GM12891 (cell line): Measurements from ENCODE around the gene HSD17B1. TPM values are rescaled to one million over a fixed set of nuclear protein-coding genes. Genes with fewer than 3 reads are reported as not detected.
"Not testable (repeated sequence)": the region's sequence is repeated elsewhere in the genome, so short reads cannot be mapped to it uniquely, and the experiment has no call there.

ENCODE experiments used
- DNase-seq: peaks from one replicate; pipeline ENCODE4 v3.0.0; 2011; ENCODE audit warnings: low spot score; ENCODE audit not compliant: insufficient read length
- FAIRE-seq: peaks from 2 replicates; lab custom pipeline; 2011; peaks lifted over from hg19 to GRCh38; lab: Jason Lieb, UNC
- PAX5 ChIP-seq: IDR thresholded peaks from 2 replicates; pipeline ENCODE4 v1.6.1; 2011; ENCODE audit warnings: low read length, moderate library complexity, mild to moderate bottlenecking; ENCODE audit not compliant: insufficient read depth, severe bottlenecking
- POLR2A ChIP-seq: IDR thresholded peaks from 2 replicates; pipeline ENCODE4 v1.6.1; 2011; ENCODE audit warnings: low read depth, low read length, control low read depth
- POLR2AphosphoS5 ChIP-seq: IDR thresholded peaks from 2 replicates; pipeline ENCODE4 v1.6.1; 2011; ENCODE audit warnings: low read depth, low read length, control low read depth
- POU2F2 ChIP-seq: IDR thresholded peaks from 2 replicates; pipeline ENCODE4 v1.6.1; 2011; ENCODE audit warnings: low read depth, mild to moderate bottlenecking, control low read depth, low read length, moderate library complexity
- SPI1 ChIP-seq: IDR thresholded peaks from 2 replicates; pipeline ENCODE4 v1.6.1; 2011; ENCODE audit warnings: low read depth, low read length, control low read depth
- TAF1 ChIP-seq: IDR thresholded peaks from 2 replicates; pipeline ENCODE4 v1.6.1; 2011; ENCODE audit warnings: low read depth, low read length, control low read depth
- polyA plus RNA-seq: library from polyadenylated mRNA; unstranded; fragments of >200 nt; gene quantifications from one replicate; pipeline ENCODE4 v1.2.1, GENCODE V29; 2012; ENCODE audit warnings: low read depth, missing spikeins, inconsistent platforms; ENCODE audit not compliant: missing spikeins

The HSD17B1 gene
- polyA plus RNA-seq: 0.72 TPM

- not testable (repeated sequence) for FAIRE-seq, DNase-seq
Measured at GRCh38 chr17:42552736-42553135, at the start of gene HSD17B1. TSS of gene HSD17B1 (plus strand) at chr17:42552923. CDS start at chr17:42552934, 11 bp downstream.

- FAIRE-seq: no peak
- no peak for DNase-seq
- TF ChIP-seq POLR2A (no peak), PAX5 (no peak), SPI1 (no peak), TAF1 (no peak), POLR2AphosphoS5 (no peak), POU2F2 (no peak)
Measured at GRCh38 chr17:42502926-42503325, 49.8 kb upstream of the HSD17B1 start.

GRCh38 chr17:42507671-42508070, 45.1 kb upstream of the HSD17B1 start:
- DNase-seq (no peak), FAIRE-seq (no peak)
- TF ChIP-seq POU2F2 (no peak), PAX5 (no peak), POLR2A (no peak), TAF1 (no peak), SPI1 (no peak), POLR2AphosphoS5 (no peak)

GRCh38 chr17:42508426-42509165, 44.1 kb upstream of the HSD17B1 start:
- no peak for FAIRE-seq
- TF ChIP-seq TAF1: no peak
- TF ChIP-seq POU2F2: no peak
- no peak for TF ChIP-seq POLR2AphosphoS5
- no peak for TF ChIP-seq SPI1
- TF ChIP-seq POLR2A: no peak
- no peak for TF ChIP-seq PAX5
- DNase-seq: no peak

- no peak for TF ChIP-seq PAX5
- no peak for TF ChIP-seq POLR2A
- TF ChIP-seq POU2F2: no peak
- no peak for TF ChIP-seq SPI1
- no peak for TF ChIP-seq POLR2AphosphoS5
- TF ChIP-seq TAF1: no peak
- DNase-seq (no peak), FAIRE-seq (no peak)
Measured at GRCh38 chr17:42509409-42509808, 43.3 kb upstream of the HSD17B1 start.

- DNase-seq (no peak), FAIRE-seq (no peak)
- no peak for TF ChIP-seq POLR2AphosphoS5
- no peak for TF ChIP-seq SPI1
- TF ChIP-seq POU2F2: no peak
- TF ChIP-seq POLR2A: no peak
- no peak for TF ChIP-seq PAX5
- TF ChIP-seq TAF1: no peak
Measured at GRCh38 chr17:42509841-42510240, 42.9 kb upstream of the HSD17B1 start.

GRCh38 chr17:42512246-42512645, 40.5 kb upstream of the HSD17B1 start:
- TF ChIP-seq POLR2AphosphoS5 (no peak), POLR2A (no peak), PAX5 (no peak), POU2F2 (no peak), TAF1 (no peak), SPI1 (no peak)
- DNase-seq (no peak), FAIRE-seq (no peak)

- no peak for FAIRE-seq
- no peak for TF ChIP-seq SPI1
- TF ChIP-seq POLR2AphosphoS5: no peak
- TF ChIP-seq POU2F2: no peak
- TF ChIP-seq PAX5: no peak
- no peak for TF ChIP-seq TAF1
- no peak for TF ChIP-seq POLR2A
Measured at GRCh38 chr17:42512733-42513251, 39.9 kb upstream of the HSD17B1 start.

GRCh38 chr17:42513686-42514085, 39.0 kb upstream of the HSD17B1 start:
- FAIRE-seq: no peak
- TF ChIP-seq POU2F2 (no peak), TAF1 (no peak), POLR2A (no peak), PAX5 (no peak), POLR2AphosphoS5 (no peak), SPI1 (no peak)
- DNase-seq: no peak

More at GRCh38 chr17:42512733-42513251, 39.9 kb upstream of the HSD17B1 start:
- DNase-seq: no peak

- no peak for TF ChIP-seq POU2F2
- no peak for TF ChIP-seq POLR2AphosphoS5
- TF ChIP-seq PAX5: no peak
- no peak for TF ChIP-seq TAF1
- TF ChIP-seq POLR2A: no peak
- TF ChIP-seq SPI1: no peak
- DNase-seq (no peak), FAIRE-seq (no peak)
Measured at GRCh38 chr17:42514279-42514678, 38.4 kb upstream of the HSD17B1 start.
